GM19468 (cell line): ENCODE results near the gene DNAJB13.

Experiments used
- ATAC-seq: cut with Tn5 transposase; IDR thresholded peaks from one replicate; pipeline ENCODE4 v1.9.1; 2021; ENCODE audit warnings: mild to moderate bottlenecking, moderate library complexity, moderate number of reproducible peaks; ENCODE audit not compliant: unreplicated experiment; ENCODE audit errors: extremely low read depth

Gene DNAJB13

DNA sequence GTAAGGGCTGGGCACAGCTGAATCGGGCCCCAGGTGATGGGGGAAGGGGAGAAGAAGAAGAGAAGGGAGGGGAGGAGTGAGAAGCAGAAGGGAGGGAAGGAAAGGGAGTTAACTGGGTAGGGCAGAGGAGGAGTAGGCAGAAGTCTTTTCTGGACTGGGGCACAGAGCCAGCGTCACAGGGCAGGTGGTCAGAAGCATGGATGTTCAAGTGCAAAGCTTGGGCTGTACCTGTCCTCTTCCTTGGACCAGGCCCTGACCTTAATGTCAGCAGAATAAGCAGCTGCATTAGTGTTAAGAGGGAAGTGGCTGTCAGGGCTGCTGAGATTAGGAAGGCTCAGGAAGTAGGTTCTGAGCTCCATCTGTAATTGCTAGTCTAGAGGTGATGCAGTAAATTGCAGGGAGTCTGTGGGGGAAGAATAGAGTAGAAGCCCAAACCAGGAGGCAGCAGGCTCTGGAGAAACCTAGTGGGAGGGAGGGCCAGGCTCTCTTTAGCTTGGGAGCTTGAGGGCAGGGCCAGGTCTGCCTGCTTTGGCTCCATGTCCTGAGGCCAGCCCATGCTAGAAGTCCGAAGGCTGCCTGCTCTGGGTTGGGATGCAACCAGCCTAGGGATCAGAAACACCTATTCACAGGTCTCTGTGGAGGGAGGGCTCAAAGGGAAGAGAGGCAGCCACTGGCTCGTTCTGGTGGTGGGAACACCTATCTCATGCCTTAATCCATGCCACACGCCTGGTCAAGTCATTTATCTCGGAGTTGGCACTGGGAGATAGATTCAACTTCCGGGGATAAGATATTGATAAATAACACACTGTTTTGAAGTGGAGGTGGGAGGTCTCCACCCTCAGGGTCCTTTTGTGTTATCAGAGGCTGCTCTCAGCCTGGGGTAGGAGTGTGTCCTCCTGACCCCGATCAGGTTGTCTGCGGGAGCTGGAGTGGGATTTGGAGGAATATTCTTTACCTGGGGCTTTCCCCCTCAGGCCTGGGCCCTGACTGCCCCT is 59.8 kb downstream of the DNAJB13 start:
- ATAC-seq = no peak

DNA sequence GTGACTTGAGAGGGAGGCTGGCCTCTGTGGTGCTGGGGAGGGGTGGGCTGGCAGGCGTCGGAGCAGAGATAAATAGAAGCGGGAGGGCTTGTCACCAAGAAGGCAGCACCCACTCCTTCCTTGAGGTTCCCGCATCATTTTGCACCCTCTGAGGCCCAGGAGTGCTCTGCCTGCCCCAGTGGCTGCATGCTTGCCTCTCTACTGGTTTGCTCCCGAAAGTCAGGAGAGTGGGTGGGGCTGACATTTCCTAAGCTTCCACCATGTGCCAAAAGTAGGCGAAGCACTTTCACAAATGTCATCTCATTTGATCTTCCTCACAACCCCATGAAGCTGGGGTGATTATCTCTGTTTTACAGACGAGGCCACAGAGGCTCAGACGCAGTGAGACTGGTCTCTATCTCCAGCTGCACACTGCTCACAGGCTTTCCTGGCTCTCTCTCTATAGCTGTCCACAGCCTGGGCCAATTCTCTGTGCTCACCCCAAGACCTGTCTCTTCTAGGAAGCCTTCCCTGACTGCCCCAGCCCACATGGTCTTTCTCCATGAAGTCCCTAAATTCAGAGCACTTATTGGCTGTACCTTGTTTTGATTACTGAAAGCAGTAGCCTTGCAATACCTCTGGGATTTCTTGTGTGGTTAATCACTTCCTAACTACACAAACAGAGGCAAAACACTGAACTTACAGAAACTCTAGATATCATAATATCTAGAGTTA is 60.7 kb downstream of the DNAJB13 start:
- no peak for ATAC-seq

DNA sequence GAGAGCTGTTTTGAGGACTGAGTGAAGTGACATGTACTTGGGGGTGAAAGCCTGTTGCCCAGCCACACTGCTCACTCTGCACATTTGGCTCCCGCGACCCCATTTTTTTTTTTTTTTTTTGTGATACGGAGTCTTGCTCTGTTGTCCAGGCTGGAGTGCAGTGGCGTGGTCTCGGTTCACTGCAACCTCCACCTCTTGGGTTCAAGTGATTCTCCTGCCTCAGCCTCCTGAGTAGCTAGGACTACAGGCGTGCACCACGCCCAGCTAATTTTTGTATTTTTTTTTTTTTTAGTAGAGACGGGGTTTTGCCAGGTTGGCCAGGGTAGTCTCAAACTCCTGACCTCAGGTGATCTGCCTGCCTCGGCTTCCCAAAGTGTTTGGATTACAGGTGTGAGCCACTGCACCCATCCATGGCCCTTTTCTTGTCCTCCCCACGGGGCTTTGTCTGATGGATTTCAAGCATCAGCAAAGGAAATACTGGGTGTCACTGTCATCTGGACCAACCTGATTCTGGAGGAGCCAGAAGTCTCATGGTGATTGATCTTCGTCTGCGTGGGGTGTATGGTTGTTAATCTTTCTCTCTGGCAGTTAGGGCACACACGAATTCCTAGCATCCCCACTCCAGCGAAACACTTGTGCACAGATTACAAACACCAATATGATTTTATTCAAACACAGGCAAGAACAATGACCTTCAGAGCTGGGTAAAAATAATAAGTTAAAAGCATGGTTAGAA is 61.4 kb downstream of the DNAJB13 start:
- ATAC-seq = no peak

DNA sequence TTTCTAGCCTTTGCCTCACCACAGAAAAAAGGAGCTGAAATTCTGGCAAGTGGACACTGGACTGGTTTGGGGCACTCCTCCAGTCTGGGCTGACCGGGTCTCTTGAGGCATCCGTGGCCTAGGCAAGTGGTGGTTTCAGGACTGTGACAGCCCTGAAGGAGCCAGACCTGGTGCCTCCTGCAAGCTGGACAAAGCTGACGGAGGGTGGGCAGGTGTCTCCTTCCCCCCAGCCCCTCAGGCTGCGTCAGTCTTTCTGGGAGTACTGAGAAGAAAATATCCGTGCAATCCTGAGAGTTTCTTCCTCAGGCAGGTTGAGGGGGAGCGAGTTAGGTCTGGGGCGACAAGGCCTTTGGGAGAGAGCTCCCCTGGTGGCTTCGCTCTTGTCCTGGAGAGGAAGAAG is 62.3 kb downstream of the DNAJB13 start:
- no peak for ATAC-seq

DNA sequence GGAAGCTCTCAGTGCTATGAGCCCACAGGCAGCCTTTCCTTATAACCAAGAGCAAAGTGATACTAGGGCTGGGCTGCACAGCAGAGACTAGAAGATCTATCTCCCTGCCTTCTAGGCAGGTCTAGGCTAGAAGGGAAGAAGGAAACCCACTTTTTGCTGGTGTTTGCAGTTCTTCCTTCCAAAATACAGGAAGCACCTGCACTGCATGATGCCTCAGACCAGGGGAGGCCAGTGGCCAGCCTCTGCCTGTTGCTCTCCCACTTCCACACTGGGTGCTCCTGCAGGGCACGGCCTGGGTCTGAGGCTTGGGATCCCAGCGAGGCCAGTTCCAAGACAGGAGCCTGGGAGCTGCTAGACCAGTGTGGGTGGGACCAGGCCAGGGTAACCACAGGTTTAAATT is 64.1 kb downstream of the DNAJB13 start:
- no peak for ATAC-seq

DNA sequence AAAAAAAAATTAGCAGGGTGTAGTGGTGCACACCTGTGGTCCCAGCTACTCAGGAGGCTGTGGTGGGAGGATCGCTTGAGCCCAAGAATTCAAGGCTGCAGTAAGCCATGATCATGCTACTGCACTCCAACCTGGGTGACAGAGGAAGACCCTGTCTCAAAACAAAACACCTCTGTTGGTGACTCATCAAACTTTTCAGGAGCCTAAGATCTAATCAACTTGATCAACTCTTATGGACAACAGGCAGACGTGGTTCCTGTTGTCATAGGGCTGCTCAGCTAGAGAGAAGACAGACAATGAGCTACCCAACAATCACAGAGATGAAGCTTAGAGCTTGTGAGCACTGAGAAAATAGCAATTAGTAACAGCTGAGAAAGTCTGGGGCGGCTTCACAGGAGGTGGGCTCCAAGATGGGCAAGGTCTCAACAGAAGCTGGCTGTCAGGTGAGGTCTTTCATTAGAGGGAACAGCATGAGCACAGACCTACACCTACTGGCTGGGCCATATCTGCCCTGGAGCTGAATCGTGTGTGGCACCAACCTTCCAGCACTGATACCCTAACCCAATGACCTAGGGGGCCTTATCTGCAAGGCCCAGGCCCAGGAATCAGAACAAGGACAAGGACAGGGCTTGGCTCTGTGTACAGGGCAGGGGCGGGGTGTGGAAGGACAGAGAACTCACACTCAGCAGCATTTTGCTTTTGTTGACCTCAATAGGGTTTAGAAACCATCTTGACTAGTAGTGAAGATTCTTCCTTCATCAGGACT is 65.3 kb downstream of the DNAJB13 start:
- no peak for ATAC-seq

DNA sequence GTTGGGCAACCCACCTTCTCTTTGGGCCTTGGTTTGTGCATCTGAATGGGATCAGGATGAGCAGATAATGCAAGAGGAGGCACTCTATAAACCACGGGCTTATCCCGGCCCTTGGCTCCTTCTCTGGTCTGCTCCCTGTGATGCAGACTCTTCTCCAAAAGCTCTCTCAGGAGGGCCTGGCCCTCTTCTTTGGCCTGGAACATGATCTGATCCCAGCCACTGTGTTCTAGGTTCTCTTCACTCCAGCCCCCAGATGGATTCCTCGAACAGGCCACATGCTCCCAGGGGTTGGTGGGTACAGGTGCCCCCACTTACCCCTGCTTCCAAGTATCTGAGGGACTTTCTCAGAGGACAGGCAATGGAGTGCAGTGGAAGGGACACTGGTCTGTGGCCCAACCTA is 66.8 kb downstream of the DNAJB13 start:
- ATAC-seq = no peak

DNA sequence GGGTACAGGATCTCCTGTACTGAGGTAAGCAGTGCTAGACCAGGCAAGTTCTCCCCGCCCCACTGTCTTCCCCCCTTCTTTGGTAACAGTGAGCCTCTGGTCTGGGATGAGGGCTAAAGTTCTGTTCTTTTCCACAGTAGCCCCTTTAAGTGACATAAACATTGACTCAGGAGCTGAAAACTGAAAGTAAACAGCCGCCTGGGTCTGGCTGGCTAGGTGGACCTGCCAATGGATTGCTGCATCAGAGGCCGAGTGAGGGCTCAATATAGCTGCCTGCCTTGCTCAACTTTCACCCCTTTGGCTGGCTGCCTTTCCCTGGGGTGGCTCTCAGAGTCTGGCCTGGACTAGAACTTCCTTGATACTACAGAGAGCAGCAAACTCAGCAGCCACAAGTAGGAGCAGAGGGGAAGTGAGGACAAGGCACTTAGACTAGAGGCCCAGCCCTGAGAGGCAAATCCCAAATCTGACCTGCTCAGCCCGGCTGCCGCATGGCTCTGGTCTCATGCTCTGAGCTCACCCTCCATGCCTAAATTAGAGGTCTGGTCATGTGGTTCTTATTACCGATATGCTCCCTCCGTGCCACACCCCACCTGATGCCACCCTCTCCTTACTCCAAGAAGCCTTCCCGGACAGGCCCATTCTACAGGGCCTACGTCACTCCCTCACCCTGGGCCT is 67.6 kb downstream of the DNAJB13 start:
- ATAC-seq = no peak

DNA sequence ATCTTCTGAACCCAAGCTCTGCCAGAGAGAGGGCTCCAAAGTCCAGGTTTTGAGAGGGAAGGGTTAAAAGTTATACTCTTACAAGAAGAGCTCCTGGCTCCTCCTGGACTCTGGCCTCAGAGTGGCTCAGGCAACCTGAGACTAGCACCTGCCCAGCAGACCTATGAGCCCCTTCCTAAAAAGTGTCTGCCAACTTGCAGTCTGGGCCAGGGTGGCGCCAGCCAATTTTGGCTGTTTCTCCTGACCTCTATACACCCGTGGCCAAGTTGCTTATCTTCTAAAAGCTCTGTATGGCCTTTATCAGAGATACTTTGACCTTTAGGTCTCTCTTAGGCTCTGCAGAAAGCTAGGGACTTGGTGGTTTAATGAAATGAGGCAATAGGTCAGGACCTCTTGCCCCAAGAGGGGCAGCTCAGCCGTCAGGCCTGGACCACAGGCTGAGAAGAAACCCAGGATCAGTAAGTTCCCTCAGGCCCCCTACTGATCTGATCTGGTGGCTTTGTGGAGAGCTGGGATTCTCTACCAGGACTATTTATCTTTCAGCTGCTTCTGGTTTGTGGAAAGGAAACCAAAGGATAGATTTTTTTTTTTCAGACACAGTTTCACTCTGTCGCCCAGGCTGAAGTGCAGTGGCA is 68.4 kb downstream of the DNAJB13 start:
- ATAC-seq = no peak

DNA sequence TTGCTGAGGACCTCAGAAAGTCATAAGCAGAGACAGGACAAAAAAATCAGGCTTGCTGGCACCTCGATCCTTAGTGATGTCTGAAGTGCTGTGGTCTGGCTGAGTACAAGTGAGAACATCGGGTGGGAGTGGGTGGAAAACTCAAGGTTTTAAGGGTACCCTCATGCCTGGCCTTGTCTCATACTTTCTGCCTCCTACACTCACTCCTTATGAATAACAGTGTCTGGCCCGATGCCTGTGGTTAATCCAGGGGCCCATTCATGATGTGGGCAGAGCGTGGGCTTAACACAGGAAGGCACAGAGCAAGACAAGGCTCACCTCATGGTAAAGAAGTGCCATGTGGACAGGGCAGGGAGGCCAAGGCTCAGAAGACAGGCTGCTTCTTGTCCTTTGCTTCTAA is 69.0 kb downstream of the DNAJB13 start:
- ATAC-seq = no peak
